BLaER1 (cell line): ENCODE measurements around the gene PGAM2.

Source experiments
- H3K27ac ChIP-seq: shearing (Covaris generic); formaldehyde crosslinking; 2 replicates; pipeline ENCODE4 v1.8.1; 2022
- H3K27me3 ChIP-seq: shearing (Covaris generic); formaldehyde crosslinking; 2 replicates; pipeline ENCODE4 v1.8.1; 2022
- H3K36me3 ChIP-seq: shearing (Covaris generic); formaldehyde crosslinking; 2 replicates; pipeline ENCODE4 v1.8.1; 2022
- H3K4me1 ChIP-seq: shearing (Covaris generic); formaldehyde crosslinking; 2 replicates; pipeline ENCODE4 v1.8.1; 2022
- H3K4me2 ChIP-seq: shearing (Covaris generic); formaldehyde crosslinking; 2 replicates; pipeline ENCODE4 v1.8.1; 2022
- H3K4me3 ChIP-seq: shearing (Covaris generic); formaldehyde crosslinking; 2 replicates; pipeline ENCODE4 v1.8.1; 2022
- H3K9ac ChIP-seq: shearing (Covaris generic); formaldehyde crosslinking; 2 replicates; pipeline ENCODE4 v1.8.1; 2022
- H3K9me3 ChIP-seq: shearing (Covaris generic); formaldehyde crosslinking; 2 replicates; pipeline ENCODE4 v1.8.1; 2022
- H4K20me1 ChIP-seq: shearing (Covaris generic); formaldehyde crosslinking; 2 replicates; pipeline ENCODE4 v1.8.1; 2022
- Cebpa-rat ChIP-seq: shearing (Covaris generic); IDR thresholded peaks from 2 replicates; pipeline ENCODE4 v1.8.1; 2022

Gene PGAM2

DNA sequence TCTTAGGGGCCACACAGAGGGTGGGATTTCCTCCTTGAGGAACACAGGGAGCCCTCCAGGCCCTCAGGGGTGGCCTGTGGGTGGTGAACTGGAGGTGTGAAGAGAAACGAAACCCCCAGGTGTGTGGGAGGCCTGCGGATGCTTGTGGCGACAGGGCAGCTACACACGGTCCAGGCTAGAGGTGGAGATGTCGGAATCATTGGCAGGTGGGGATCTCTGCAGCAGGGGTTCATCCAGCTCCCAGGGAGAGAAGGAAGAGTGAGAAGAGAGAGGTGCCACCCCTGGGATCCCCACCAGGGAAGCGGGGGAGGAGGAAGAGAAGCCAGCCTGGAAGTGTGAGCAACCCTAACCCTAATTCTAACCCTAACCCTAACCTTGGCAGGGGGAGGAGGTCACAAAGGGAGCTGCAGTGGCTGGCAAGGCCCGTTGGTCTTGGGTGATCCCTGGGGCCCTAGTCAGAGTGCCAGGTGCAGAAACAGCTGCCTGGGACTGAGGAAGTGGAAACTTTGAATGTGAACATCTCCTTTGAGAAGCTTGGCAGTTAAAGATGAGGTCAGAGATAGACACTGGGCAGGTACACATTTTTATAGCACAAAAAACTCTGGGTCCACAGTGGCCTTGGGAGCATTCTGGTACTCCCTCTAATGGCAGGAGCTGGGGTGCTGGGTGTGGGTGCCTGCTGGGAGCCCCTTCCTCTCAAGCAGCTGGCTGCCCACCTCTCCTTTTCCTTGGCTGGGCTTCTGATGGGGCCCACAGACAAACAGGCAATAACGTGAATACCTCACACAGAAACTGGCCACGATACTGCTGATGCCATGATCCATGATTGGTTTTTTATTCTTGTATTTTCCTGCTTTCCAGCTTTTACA is 31.9 kb upstream of the PGAM2 start:
- Histone ChIP-seq H3K4me3 (no peak overlapping the region), H4K20me1 (no peaks in the 10 kb centered on the region), H3K9ac (peak overlapping the region; percentile 91), H3K4me2 (peak overlapping the region; percentile 76), H3K27ac (peak overlapping the region; percentile 99), H3K4me1 (peaks cover 100% of the 10 kb centered on the region), H3K36me3 (no peaks in the 10 kb centered on the region), H3K27me3 (no peaks in the 10 kb centered on the region), H3K9me3 (no peaks in the 10 kb centered on the region)
- no peak for TF ChIP-seq Cebpa-rat

DNA sequence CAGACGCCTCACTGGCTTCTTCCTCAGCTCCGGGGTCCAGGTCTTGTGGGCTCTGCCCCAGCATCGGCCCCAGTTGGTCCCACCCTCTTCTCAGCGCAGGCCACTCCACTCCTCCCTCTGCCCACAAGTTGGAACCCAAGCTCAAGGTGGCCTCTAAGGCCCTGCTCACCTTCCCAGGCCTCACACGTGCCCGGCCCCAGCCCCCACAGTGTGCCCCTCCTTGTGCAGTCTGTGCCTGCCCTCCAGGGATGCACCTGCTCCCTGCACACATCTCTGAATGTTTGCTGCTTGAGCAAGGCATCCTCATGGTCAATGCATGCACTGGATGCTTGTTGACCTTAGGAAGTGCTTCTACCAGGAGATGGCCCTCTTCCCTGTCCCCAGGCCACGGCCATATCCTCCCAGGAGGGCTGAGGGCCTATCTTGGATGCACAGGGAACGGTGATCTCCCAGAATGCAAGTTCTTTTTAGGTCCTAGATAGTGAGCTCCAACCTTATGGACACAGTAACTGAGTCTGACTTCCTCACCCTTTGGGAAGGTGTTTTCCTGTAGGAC is 31.0 kb upstream of the PGAM2 start:
- H3K9ac ChIP-seq, result peak overlapping the region; percentile 91
- H3K4me2 ChIP-seq, result peak overlapping the region; percentile 76
- no peak for TF ChIP-seq Cebpa-rat
- no peaks in the 10 kb centered on the region for H3K36me3 ChIP-seq
- peaks cover 100% of the 10 kb centered on the region for H3K4me1 ChIP-seq
- no peaks in the 10 kb centered on the region for H3K9me3 ChIP-seq
- peak overlapping the region; percentile 99 for H3K27ac ChIP-seq
- H3K4me3 ChIP-seq, result no peak overlapping the region
- no peaks in the 10 kb centered on the region for H4K20me1 ChIP-seq
- H3K27me3 ChIP-seq, result no peaks in the 10 kb centered on the region

DNA sequence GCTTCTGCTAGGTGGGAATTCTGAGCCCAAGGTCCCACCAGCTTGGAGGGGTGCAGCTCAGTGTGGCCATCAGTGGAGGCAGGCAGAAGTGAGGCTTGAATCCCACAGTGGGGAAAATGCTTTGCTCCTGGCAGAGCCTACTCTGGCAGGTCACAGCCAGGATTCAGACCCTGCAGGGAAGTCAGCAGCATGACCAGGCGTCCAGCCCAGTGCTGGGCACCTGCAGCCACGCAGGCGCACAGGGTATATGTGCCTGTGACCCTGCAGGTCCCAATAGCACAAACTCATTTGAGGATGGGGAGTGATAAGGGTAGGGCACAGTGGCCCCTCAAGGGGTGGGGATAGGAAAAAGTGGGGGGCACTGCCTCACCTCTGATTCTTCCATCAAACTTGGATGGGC is 30.4 kb upstream of the PGAM2 start:
- Histone ChIP-seq H3K27me3 (no peaks in the 10 kb centered on the region), H3K4me3 (no peak overlapping the region), H3K27ac (peak overlapping the region; percentile 99), H3K9me3 (no peaks in the 10 kb centered on the region), H3K36me3 (no peaks in the 10 kb centered on the region), H3K4me2 (peak overlapping the region; percentile 76), H3K4me1 (peaks cover 100% of the 10 kb centered on the region), H3K9ac (peak overlapping the region; percentile 91), H4K20me1 (no peaks in the 10 kb centered on the region)
- TF ChIP-seq Cebpa-rat, result no peak

DNA sequence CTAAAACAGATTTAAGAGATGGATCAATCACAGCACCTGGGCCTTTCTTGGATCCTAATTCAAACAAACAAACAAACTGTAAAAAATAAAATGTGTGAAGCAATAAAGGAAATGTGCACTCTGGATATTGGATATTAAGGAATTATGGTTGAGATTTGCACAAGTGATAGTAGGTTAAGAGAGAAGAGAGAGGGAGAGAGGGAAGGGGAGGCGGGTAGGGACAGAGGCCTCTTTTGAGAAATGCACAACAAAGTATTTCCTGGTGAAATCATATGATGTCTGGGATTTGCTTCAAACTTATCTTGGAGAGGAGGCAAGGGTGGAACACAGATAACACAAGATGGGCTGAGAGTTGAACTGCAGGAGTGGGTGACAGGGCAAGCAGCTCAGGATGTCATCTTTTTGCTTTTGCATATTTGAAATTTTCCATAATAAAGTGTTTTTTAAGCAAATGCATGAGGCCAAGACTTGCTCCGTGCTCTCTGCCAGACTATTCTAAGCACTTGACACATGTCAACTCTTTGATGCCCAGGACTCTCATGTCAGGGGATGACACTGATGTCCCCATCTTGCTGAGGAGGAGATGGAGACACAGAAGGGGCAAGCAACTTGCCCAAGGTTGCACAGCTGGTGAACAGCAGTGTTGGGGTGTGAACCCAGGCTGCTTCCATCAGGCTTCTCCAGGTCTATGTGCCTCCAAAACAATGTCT is 29.7 kb upstream of the PGAM2 start:
- Histone ChIP-seq H3K9ac (peak overlapping the region; percentile 91; the same call in 1 of the 2 replicates), H3K4me3 (no peak overlapping the region), H3K27ac (peak overlapping the region; percentile 99), H3K4me2 (peak overlapping the region; percentile 76), H4K20me1 (no peaks in the 10 kb centered on the region), H3K36me3 (no peaks in the 10 kb centered on the region), H3K27me3 (no peaks in the 10 kb centered on the region), H3K9me3 (no peaks in the 10 kb centered on the region), H3K4me1 (peaks cover 93% of the 10 kb centered on the region)
- TF ChIP-seq Cebpa-rat, result no peak

DNA sequence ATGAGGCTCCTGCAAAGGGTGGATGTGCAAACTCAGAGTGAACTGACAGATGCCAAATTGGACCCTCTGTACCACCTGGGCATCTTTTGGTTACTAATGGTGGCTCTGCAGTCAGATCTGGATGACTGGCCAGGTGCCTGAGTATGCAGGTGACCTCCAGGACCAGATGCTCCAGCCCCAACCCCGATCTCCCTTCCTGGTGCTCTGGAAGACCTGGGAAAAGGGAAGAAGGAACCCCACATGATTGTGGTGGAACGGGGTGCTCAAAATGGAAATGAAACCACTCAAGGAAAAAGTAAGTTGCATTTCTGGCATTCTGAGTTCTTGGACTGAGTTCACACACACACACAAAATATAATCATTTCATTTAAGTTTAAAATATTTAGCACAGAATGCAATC is 29.0 kb upstream of the PGAM2 start:
- no peak for TF ChIP-seq Cebpa-rat
- H4K20me1 ChIP-seq, result no peaks in the 10 kb centered on the region
- peak overlapping the region; percentile 76 for H3K4me2 ChIP-seq
- H3K9ac ChIP-seq, result peak overlapping the region; percentile 91; the same call in 1 of the 2 replicates
- H3K27ac ChIP-seq, result peak overlapping the region; percentile 99
- H3K27me3 ChIP-seq, result no peaks in the 10 kb centered on the region
- H3K9me3 ChIP-seq, result no peaks in the 10 kb centered on the region
- H3K36me3 ChIP-seq, result no peaks in the 10 kb centered on the region
- H3K4me1 ChIP-seq, result peaks cover 87% of the 10 kb centered on the region
- no peak overlapping the region for H3K4me3 ChIP-seq

DNA sequence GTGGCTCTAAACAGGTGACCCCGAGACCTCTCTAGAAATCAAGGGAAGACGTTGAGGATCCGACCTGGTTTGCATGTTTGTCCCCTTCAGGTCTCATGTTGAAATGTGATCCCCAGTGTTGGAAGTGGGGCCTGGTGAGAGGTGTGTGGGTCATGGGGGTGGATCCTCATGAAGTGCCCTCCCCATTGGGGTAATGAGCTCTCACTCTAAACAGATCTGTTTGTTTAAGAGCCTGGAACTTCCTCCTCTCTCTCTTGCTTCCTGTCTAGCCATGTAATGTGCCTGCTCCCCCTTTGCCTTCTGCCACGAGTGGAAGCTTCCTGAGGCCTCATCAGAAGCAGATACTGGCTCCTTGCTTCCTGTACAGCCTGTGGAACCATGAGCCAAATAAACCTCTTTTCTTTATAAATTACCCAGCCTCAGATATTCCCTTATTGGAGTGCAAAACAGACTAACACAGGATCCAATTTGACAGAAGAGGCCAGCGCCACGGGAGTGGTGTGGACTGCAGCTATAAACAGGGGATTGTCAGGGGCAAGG is 27.8 kb upstream of the PGAM2 start:
- H3K9ac ChIP-seq, result no peak overlapping the region
- peaks cover 84% of the 10 kb centered on the region for H3K4me1 ChIP-seq
- H4K20me1 ChIP-seq, result no peaks in the 10 kb centered on the region
- no peaks in the 10 kb centered on the region for H3K9me3 ChIP-seq
- no peak for TF ChIP-seq Cebpa-rat
- no peaks in the 10 kb centered on the region for H3K27me3 ChIP-seq
- H3K36me3 ChIP-seq, result no peaks in the 10 kb centered on the region
- H3K27ac ChIP-seq, result peak overlapping the region; percentile 99
- H3K4me3 ChIP-seq, result peak overlapping the region; percentile 2; the same call in 1 of the 2 replicates
- H3K4me2 ChIP-seq, result peak overlapping the region; percentile 76

DNA sequence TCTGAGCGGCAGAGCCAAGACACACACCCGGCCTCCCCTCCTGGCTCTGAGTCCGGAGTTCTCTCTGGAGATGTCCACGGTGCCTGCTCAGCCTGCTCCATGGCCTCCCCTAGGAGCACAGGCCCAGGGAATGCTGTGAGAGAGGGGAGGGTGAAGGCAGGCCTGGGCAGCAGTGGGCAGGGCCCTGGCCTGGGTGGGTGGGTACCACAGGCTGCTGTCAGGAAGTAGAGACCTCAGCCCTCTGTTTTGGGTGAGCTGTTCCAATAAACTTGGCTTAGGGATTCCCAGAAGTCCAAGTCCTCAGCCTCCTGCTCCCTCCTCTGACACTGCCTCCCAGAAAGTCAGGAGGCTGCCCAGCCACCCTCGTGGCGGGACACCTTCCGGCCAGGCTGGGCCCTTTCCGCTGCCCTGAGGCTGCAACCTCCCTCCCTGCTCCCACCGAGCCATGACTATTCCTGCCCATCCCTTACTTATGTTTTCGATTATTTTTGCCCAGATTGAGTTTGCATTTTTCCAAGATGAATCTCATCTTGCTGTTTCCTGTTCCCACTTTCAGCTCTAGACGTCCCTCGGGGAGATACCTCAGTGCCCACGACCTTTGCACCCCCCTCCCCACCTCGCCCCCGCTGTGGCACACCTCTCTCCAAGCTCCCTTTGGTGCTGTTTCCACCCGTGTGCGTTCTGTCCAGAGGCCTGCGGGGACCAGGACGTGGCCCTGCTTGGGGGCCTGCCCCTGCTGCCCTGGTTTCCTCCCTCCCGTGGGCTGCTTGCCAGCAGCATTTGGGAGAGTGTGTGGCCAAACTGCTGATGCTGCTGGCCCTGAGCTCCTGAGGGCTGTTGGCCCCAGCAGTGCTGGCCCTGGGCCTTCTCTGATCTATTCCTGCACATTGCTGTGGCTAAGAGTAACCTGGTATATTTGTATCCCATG is 22.8 kb upstream of the PGAM2 start:
- H3K27me3 ChIP-seq, result no peaks in the 10 kb centered on the region
- TF ChIP-seq Cebpa-rat, result no peak
- H3K9me3 ChIP-seq, result no peaks in the 10 kb centered on the region
- H3K36me3 ChIP-seq, result no peaks in the 10 kb centered on the region
- peak overlapping the region; percentile 61 for H3K4me2 ChIP-seq
- H3K9ac ChIP-seq, result peak overlapping the region; percentile 51; the same call in 1 of the 2 replicates
- peaks cover 64% of the 10 kb centered on the region for H3K4me1 ChIP-seq
- no peaks in the 10 kb centered on the region for H4K20me1 ChIP-seq
- H3K4me3 ChIP-seq, result no peak overlapping the region
- H3K27ac ChIP-seq, result peak overlapping the region; percentile 72

DNA sequence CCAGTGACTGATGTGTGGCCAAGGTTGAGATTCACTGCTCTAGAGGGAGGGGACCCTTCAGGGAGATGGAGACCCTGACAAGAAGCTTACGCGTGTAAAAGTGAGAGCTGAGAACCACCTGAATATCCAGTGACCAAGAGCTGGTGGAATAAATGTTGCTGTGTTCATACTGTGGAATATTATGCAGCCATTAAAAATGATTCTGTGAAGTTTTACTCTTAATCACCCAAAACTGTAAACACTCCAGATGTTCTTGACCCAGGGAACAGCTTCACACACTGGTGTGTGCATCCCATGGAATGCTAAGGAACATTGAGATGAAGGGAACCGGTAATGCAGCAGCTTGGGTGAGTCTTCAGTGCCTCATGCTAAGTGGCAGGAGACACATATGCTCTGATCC is 21.3 kb upstream of the PGAM2 start:
- Histone ChIP-seq H4K20me1 (no peaks in the 10 kb centered on the region), H3K9me3 (no peaks in the 10 kb centered on the region), H3K36me3 (no peaks in the 10 kb centered on the region), H3K27me3 (no peaks in the 10 kb centered on the region), H3K27ac (no peak overlapping the region), H3K9ac (no peak overlapping the region), H3K4me2 (no peak overlapping the region), H3K4me3 (no peak overlapping the region), H3K4me1 (peaks cover 54% of the 10 kb centered on the region)
- TF ChIP-seq Cebpa-rat, result no peak

DNA sequence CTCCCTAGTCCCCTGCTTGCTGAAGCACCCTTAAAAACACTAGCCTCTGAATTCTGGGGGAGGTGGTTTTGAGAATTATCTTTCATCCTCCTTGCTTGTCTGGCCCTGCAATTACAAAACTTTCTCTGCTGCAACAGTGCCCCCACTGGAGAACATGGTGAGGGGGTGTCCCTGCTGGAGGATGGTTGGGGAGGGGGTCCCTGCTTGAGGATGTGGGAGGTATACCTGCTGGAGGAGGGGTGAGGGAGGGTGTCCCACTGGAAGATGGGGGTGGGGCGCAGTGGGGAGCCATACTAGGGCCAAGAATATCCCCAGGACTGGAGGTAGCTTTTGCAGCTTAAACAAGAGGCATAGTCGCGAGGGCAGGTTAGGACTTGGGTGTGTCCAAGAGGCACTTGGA is 20.2 kb upstream of the PGAM2 start:
- no peak overlapping the region for H3K4me3 ChIP-seq
- no peaks in the 10 kb centered on the region; the same call in 1 of the 2 replicates for H4K20me1 ChIP-seq
- H3K4me1 ChIP-seq, result peaks cover 56% of the 10 kb centered on the region
- no peaks in the 10 kb centered on the region for H3K9me3 ChIP-seq
- no peak overlapping the region for H3K4me2 ChIP-seq
- no peaks in the 10 kb centered on the region for H3K27me3 ChIP-seq
- TF ChIP-seq Cebpa-rat, result no peak
- H3K36me3 ChIP-seq, result peaks cover 4% of the 10 kb centered on the region
- H3K27ac ChIP-seq, result 0 out of 2 replicates have a peak overlapping the region, but pooled peaks have one; percentile 7
- H3K9ac ChIP-seq, result no peak overlapping the region
